ENCODE data around the gene MBL2.

MBL2 gene

GRCh38 chr10:52720018-52720417 lies 52.6 kb downstream of the MBL2 start:
- TF ChIP-seq PAX5 (IDR thresholded peaks at IDR 0.05; ENCODE audit: insufficient read depth, low read length, severe bottlenecking) (no peak), SPI1 (IDR thresholded peaks at IDR 0.05; ENCODE audit: low read depth, low read length) (no peak), POU2F2 (IDR thresholded peaks at IDR 0.05; ENCODE audit: low read depth, low read length) (no peak), TAF1 (IDR thresholded peaks at IDR 0.05; ENCODE audit: low read depth, low read length) (no peak), POLR2AphosphoS5 (IDR thresholded peaks at IDR 0.05; ENCODE audit: low read depth, low read length) (no peak), POLR2A (IDR thresholded peaks at IDR 0.05; ENCODE audit: low read depth, low read length) (no peak)
- DNase-seq (ENCODE audit: insufficient read length, low spot score), result no peak
- no peak for FAIRE-seq

All from GM12891 (cell line).